ENCODE data around the gene BTG1.

- TF ChIP-seq CTCF (conservative IDR thresholded peaks at IDR 0.05; ENCODE audit: low read length): peak; percentile 87
- no peak for TF ChIP-seq EZH2phosphoT487 (IDR thresholded peaks at IDR 0.05; ENCODE audit: borderline replicate concordance, low read depth, low read length)
Measured at GRCh38 chr12:92143686-92144630, 1.7 kb downstream of the BTG1 start.
